HCT116 (cell line): Measurements from ENCODE around the gene KLHL34. TPM values are rescaled to one million over a fixed set of nuclear protein-coding genes. Genes with fewer than 3 reads are reported as not detected.

ENCODE experiments used
- ATAC-seq: fragments of 200-7000 bp; cut with Tn5 transposase; 2 replicates; pipeline ENCODE4 v1.9.1; 2020; ENCODE audit warnings: mild to moderate bottlenecking, moderate library complexity
- BruUV-seq: library from RNA; stranded (reverse); fragments of 400-500 nt; replicated peaks from 2 replicates; lab custom pipeline; 2021; lab: Mats Ljungman, UMichigan
- CTCF ChIA-PET: fragments of 300-600 bp; sonication (Branson Sonifier 250); formaldehyde crosslinking; loops from one replicate; lab custom pipeline; 2021; ENCODE audit warnings: antibody characterized with exemption; lab: Charles Lee
- POLR2A ChIA-PET: fragments of 300-600, 350-600 bp; sonication (Branson Sonifier 250); formaldehyde crosslinking; loops from one replicate; lab custom pipeline; 2021; ENCODE audit warnings: antibody characterized with exemption; lab: Charles Lee
- RAD21 ChIA-PET, 2 experiments: fragments of 300-600 bp; sonication (Branson Sonifier 250); formaldehyde crosslinking; loops; one replicate each; lab custom pipeline; 2023; ENCODE audit warnings: low total read pairs in 2 of 2; ENCODE audit not compliant: uncharacterized antibody in 2 of 2, unreplicated experiment in 2 of 2, low non-redundant PET in 1 of 2; lab: Charles Lee
- DNase-seq: peaks from one replicate; pipeline ENCODE4 v3.0.0-alpha.2; 2010; ENCODE audit warnings: low read depth, low spot score
- H2AFZ ChIP-seq: fragments of 200-600 bp; shearing (Covaris generic), sonication (generic); 2 replicates; pipeline ENCODE4 v1.6.1; 2017; ENCODE audit warnings: low read depth, mixed run types, mixed read lengths, antibody characterized with exemption, low read length; ENCODE audit not compliant: poor library complexity, severe bottlenecking
- H3K27ac ChIP-seq: 2 replicates; pipeline ENCODE4 v1.5.1; 2012; ENCODE audit warnings: low read depth, low read length
- H3K27me3 ChIP-seq: fragments of 200-600 bp; sonication (generic); 2 replicates; pipeline ENCODE4 v1.6.1; 2016; ENCODE audit warnings: mixed run types, low read length, mixed read lengths; ENCODE audit not compliant: insufficient read depth
- H3K36me3 ChIP-seq, 2 experiments: fragments of 200-500 bp in 1 of 2; fragments of 200-600 bp in 1 of 2; sonication (Bioruptor generic) in 1 of 2; sonication (generic) in 1 of 2; 2 replicates each; pipeline versions ENCODE4 v1.5.1 to v1.6.1; 2014 to 2016; ENCODE audit warnings: low read length in 2 of 2, inconsistent platforms in 1 of 2, mixed read lengths in 1 of 2, mixed run types in 1 of 2; ENCODE audit not compliant: insufficient read depth in 2 of 2, control insufficient read depth in 1 of 2
- H3K4me1 ChIP-seq, 2 experiments: fragments of 200-600 bp in 1 of 2; sonication (generic) in 1 of 2; 2 replicates each; pipeline versions ENCODE4 v1.5.1 to v1.6.1; 2012 to 2017; ENCODE audit warnings: low read length in 2 of 2, inconsistent platforms in 1 of 2, mild to moderate bottlenecking in 1 of 2, mixed read lengths in 1 of 2, mixed run types in 1 of 2, moderate library complexity in 1 of 2; ENCODE audit not compliant: insufficient read depth in 2 of 2, control insufficient read depth in 1 of 2
- H3K4me2 ChIP-seq: fragments of 200-600 bp; sonication (generic); 2 replicates; pipeline ENCODE4 v1.6.1; 2017; ENCODE audit warnings: mixed run types, low read length, mixed read lengths
- H3K4me3 ChIP-seq, 2 experiments: fragments of 200-600 bp in 1 of 2; sonication (generic) in 1 of 2; replicated peaks in 1 of 2; 2 replicates each; pipeline ENCODE4 v1.5.1; 2011 to 2016; ENCODE audit warnings: low read length in 2 of 2, control low read depth in 1 of 2, low read depth in 1 of 2, mild to moderate bottlenecking in 1 of 2, mixed read lengths in 1 of 2, mixed run types in 1 of 2
- H3K79me2 ChIP-seq: fragments of 200-600 bp; sonication (generic); 2 replicates; pipeline ENCODE4 v1.6.1; 2017; ENCODE audit warnings: mild to moderate bottlenecking, mixed run types, low read length, moderate library complexity, mixed read lengths; ENCODE audit not compliant: insufficient read depth
- H3K9ac ChIP-seq: fragments of 200-600 bp; sonication (generic); 2 replicates; pipeline ENCODE4 v1.6.1; 2016; ENCODE audit warnings: low read length, mixed read lengths
- H3K9me2 ChIP-seq: fragments of 200-600 bp; sonication (generic), shearing (Covaris generic); 2 replicates; pipeline ENCODE4 v1.6.1; 2017; ENCODE audit warnings: mixed run types, mild to moderate bottlenecking, moderate library complexity; ENCODE audit not compliant: insufficient read depth
- H3K9me3 ChIP-seq, 2 experiments: fragments of 200-500 bp in 1 of 2; fragments of 200-600 bp in 1 of 2; sonication (Bioruptor generic) in 1 of 2; sonication (generic) in 1 of 2; 2 replicates each; pipeline ENCODE4 v1.6.1; 2014 to 2017; ENCODE audit warnings: low read length in 2 of 2, mixed read lengths in 2 of 2, inconsistent platforms in 1 of 2, low read depth in 1 of 2, mild to moderate bottlenecking in 1 of 2, mixed run types in 1 of 2, moderate library complexity in 1 of 2; ENCODE audit not compliant: control insufficient read depth in 1 of 2, insufficient read depth in 1 of 2
- H4K20me1 ChIP-seq: fragments of 200-600 bp; sonication (generic), shearing (Covaris generic); 2 replicates; pipeline ENCODE4 v1.6.1; 2017; ENCODE audit warnings: mixed run types, mild to moderate bottlenecking, moderate library complexity; ENCODE audit not compliant: insufficient read depth
- ATF3 ChIP-seq: IDR thresholded peaks from 2 replicates; pipeline ENCODE4 v1.6.1; 2012
- CBX3 ChIP-seq: IDR thresholded peaks from 2 replicates; pipeline ENCODE4 v1.6.1; 2012; ENCODE audit warnings: low read depth
- CEBPB ChIP-seq: IDR thresholded peaks from 2 replicates; pipeline ENCODE4 v1.6.1; 2012; ENCODE audit warnings: low read depth
- CTCF ChIP-seq, 3 experiments: fragments of 200-600 bp in 1 of 3; sonication (generic) in 1 of 3; IDR thresholded peaks in 2 of 3; conservative IDR thresholded peaks in 1 of 3; 2 replicates each; pipeline ENCODE4 v1.5.1; 2012 to 2017; ENCODE audit warnings: low read depth in 2 of 3, low read length in 2 of 3, antibody characterized with exemption in 1 of 3, borderline replicate concordance in 1 of 3, control low read depth in 1 of 3, mild to moderate bottlenecking in 1 of 3, mixed read lengths in 1 of 3, mixed run types in 1 of 3, moderate library complexity in 1 of 3; ENCODE audit not compliant: insufficient read depth in 1 of 3
- EGR1 ChIP-seq: IDR thresholded peaks from 2 replicates; pipeline ENCODE4 v1.6.1; 2012; ENCODE audit warnings: low read depth
- ELF1 ChIP-seq: IDR thresholded peaks from 2 replicates; pipeline ENCODE4 v1.6.1; 2012; ENCODE audit warnings: low read depth, borderline replicate concordance
- EZH2phosphoT487 ChIP-seq: fragments of 200-600 bp; IDR thresholded peaks from 2 replicates; pipeline ENCODE4 v1.6.1; 2018; ENCODE audit warnings: antibody characterized with exemption, borderline replicate concordance
- FOSL1 ChIP-seq: IDR thresholded peaks from 2 replicates; pipeline ENCODE4 v1.6.1; 2012; ENCODE audit warnings: low read depth
- POLR2AphosphoS5 ChIP-seq: IDR thresholded peaks from 2 replicates; pipeline ENCODE4 v1.6.1; 2011; ENCODE audit warnings: mild to moderate bottlenecking, low read depth, low read length, moderate library complexity
- RAD21 ChIP-seq: IDR thresholded peaks from 2 replicates; pipeline ENCODE4 v1.6.1; 2012; ENCODE audit warnings: low read depth, mild to moderate bottlenecking
- REST ChIP-seq: IDR thresholded peaks from 2 replicates; pipeline ENCODE4 v1.6.1; 2012; ENCODE audit warnings: low read depth
- SIN3A ChIP-seq: IDR thresholded peaks from 2 replicates; pipeline ENCODE4 v1.6.1; 2012; ENCODE audit warnings: low read depth
- SP1 ChIP-seq: IDR thresholded peaks from 2 replicates; pipeline ENCODE4 v1.6.1; 2012; ENCODE audit warnings: low read depth
- YY1 ChIP-seq: IDR thresholded peaks from 2 replicates; pipeline ENCODE4 v1.6.1; 2011; ENCODE audit warnings: low read length, low read depth, moderate library complexity, mild to moderate bottlenecking; ENCODE audit not compliant: insufficient replicate concordance; ENCODE audit errors: extremely low read depth
- intact Hi-C: fragments of 100-400 bp; cut with micrococcal nuclease; formaldehyde crosslinking; loops from 2 replicates; pipeline ENCODE4 v1.10.0; 2022
- total RNA-seq: library from RNA; stranded (reverse); gene quantifications from one replicate; pipeline ENCODE4 v1.2.1, GENCODE V29; 2021; ENCODE audit not compliant: unreplicated experiment

KLHL34 gene
- total RNA-seq, 1 experiment from 2014 or later, result not detected

GRCh38 chrX:21698272-21698671 lies 40.1 kb upstream of the KLHL34 start:
- ChIA-PET POLR2A (no interaction called here), CTCF (no interaction called here), RAD21 (no interaction called here)
- intact Hi-C loops, result no loop called here
- H4K20me1 ChIP-seq, result no peaks in the 10 kb centered on the region
- H3K27me3 ChIP-seq, result no peaks in the 10 kb centered on the region
- no peaks in the 10 kb centered on the region for H3K79me2 ChIP-seq
- no peak overlapping the region for H3K4me3 ChIP-seq
- H3K4me1 ChIP-seq, result no peaks in the 10 kb centered on the region
- no peaks in the 10 kb centered on the region for H3K9me3 ChIP-seq
- no peak for TF ChIP-seq ATF3
- no peak for TF ChIP-seq YY1
- TF ChIP-seq FOSL1, result no peak
- TF ChIP-seq CEBPB, result no peak
- TF ChIP-seq SIN3A, result no peak
- TF ChIP-seq ELF1, result no peak
- no peak for TF ChIP-seq POLR2AphosphoS5
- no peak for TF ChIP-seq CTCF (IDR thresholded peaks at IDR 0.05 in 2 of 3, conservative IDR thresholded peaks at IDR 0.05 in 1 of 3; ENCODE audit: borderline replicate concordance in 1 of 3, insufficient read depth in 1 of 3, low read depth in 2 of 3, low read length in 2 of 3)
- no peak for TF ChIP-seq REST
- no peak for TF ChIP-seq CBX3
- no peak for TF ChIP-seq EGR1
- no peak for TF ChIP-seq RAD21
- no peak for TF ChIP-seq EZH2phosphoT487
- TF ChIP-seq SP1, result no peak
- H2AFZ ChIP-seq, result no peak overlapping the region
- DNase-seq (no peak), ATAC-seq (no peak)
- H3K27ac ChIP-seq, result no peak overlapping the region
- no peaks in the 10 kb centered on the region for H3K9me2 ChIP-seq
- H3K9ac ChIP-seq, result no peak overlapping the region
- H3K4me2 ChIP-seq, result no peak overlapping the region
- H3K36me3 ChIP-seq, result no peaks in the 10 kb centered on the region
- BruUV-seq, result no TSS peak
